NCI-H345 treated with DMSO at 0.1 percent for 48 hours (cell line): Measurements from ENCODE around the gene PSMB9.

ENCODE experiments used
- DNase-seq: peaks from one replicate; lab custom pipeline; 2025; ENCODE audit not compliant: unreplicated experiment; lab: John Stamatoyannopoulos, UW

Gene PSMB9

DNA sequence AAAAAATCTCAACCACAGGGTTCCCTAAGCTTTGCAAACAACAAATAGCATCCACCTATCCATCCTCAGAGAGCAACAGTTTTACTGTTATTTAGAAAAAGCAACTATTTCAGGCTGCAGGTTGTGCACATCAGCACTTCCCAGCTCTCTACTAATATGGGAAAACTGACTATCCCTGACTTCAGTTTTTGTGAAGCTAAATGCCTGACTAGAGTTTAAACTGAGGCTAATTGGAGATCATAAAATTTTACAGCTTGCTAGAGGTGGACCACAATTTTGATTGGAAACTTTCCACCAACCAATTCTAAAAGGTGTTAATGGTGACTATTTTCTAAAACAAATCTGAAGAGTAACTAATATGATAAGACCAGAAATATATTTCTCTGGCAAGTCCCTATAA is 50.0 kb downstream of the PSMB9 start:
- DNase-seq = no peak

- no peak for DNase-seq
Measured at GRCh38 chr6:32905078-32905477, 51.1 kb downstream of the PSMB9 start.

DNA sequence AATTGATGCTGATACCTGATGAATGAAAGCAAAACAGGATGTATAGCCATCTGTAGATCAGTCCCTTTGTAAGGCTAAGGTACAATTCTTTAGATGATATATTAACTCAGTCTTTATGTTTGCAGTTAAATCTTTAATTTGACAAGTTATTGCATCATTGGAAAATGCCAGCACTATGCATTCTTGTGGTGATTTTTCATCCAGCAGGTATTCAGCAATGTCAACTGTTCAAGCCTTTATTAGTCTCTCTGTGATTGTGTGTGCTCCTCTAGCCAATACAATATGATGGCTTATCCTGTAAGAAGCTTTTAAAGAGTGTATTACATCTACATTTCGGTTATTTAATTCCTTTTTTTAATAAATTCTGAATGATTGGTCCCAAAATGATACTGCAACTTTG is 52.5 kb downstream of the PSMB9 start:
- no peak for DNase-seq

GRCh38 chr6:32908897-32909296 is 54.9 kb downstream of the PSMB9 start:
- no peak for DNase-seq
